Keratinocyte (primary cell): ENCODE data around the gene CACNG7. TPM values are rescaled to one million over a fixed set of nuclear protein-coding genes. Genes with fewer than 3 reads are reported as not detected.

ENCODE experiments used
- DNase-seq: peaks from one replicate; pipeline ENCODE4 v3.0.0-alpha.2; 2011; ENCODE audit warnings: low read depth, missing footprints, low spot score
- FAIRE-seq: peaks from 2 replicates; lab custom pipeline; 2011; peaks lifted over from hg19 to GRCh38; lab: Jason Lieb, UNC
- H2AFZ ChIP-seq: 2 replicates; pipeline ENCODE4 v1.6.0; 2012; ENCODE audit warnings: low read length, control low read depth, inconsistent platforms; ENCODE audit not compliant: control insufficient read depth
- H3K27ac ChIP-seq: 2 replicates; pipeline ENCODE4 v1.5.1; 2011; ENCODE audit warnings: low read length; ENCODE audit not compliant: control insufficient read depth, insufficient read depth
- H3K27me3 ChIP-seq: 3 replicates; pipeline ENCODE4 v1.6.0; 2011; ENCODE audit warnings: low read length; ENCODE audit not compliant: control insufficient read depth, insufficient read depth; ENCODE audit errors: extremely low read depth
- H3K36me3 ChIP-seq, 2 experiments: 2 replicates in 1 of 2; 3 replicates in 1 of 2; pipeline ENCODE4 v1.5.1; 2011; ENCODE audit warnings: low read length in 2 of 2, mild to moderate bottlenecking in 1 of 2; ENCODE audit not compliant: control insufficient read depth in 2 of 2, insufficient read depth in 2 of 2; ENCODE audit errors: extremely low read depth in 1 of 2
- H3K4me1 ChIP-seq: 3 replicates; pipeline ENCODE4 v1.5.1; 2011; ENCODE audit warnings: low read length; ENCODE audit not compliant: control insufficient read depth, insufficient read depth; ENCODE audit errors: extremely low read depth
- H3K4me2 ChIP-seq: 3 replicates; pipeline ENCODE4 v1.6.0; 2011; ENCODE audit warnings: low read depth, low read length; ENCODE audit not compliant: control insufficient read depth, insufficient read depth; ENCODE audit errors: extremely low read depth
- H3K4me3 ChIP-seq, 3 experiments: fragments of 200-600 bp in 1 of 3; sonication (generic) in 1 of 3; 2 replicates in 2 of 3; 3 replicates in 1 of 3; pipeline ENCODE4 v1.5.1; 2011 to 2016; ENCODE audit warnings: low read length in 3 of 3, mild to moderate bottlenecking in 3 of 3, control low read depth in 2 of 3, inconsistent platforms in 1 of 3, low read depth in 1 of 3, mixed read lengths in 1 of 3, mixed run types in 1 of 3, moderate library complexity in 1 of 3; ENCODE audit not compliant: control insufficient read depth in 2 of 3, insufficient read depth in 2 of 3; ENCODE audit errors: extremely low read depth in 1 of 3
- H3K79me2 ChIP-seq: 2 replicates; pipeline ENCODE4 v1.6.0; 2012; ENCODE audit warnings: low read length; ENCODE audit not compliant: control insufficient read depth, insufficient read depth
- H3K9ac ChIP-seq: 3 replicates; pipeline ENCODE4 v1.6.0; 2011; ENCODE audit warnings: low read length; ENCODE audit not compliant: control insufficient read depth, insufficient read depth; ENCODE audit errors: extremely low read depth
- H3K9me1 ChIP-seq: 3 replicates; pipeline ENCODE4 v1.6.0; 2011; ENCODE audit warnings: low read length; ENCODE audit not compliant: control insufficient read depth, insufficient read depth; ENCODE audit errors: extremely low read depth
- H3K9me3 ChIP-seq: 2 replicates; pipeline ENCODE4 v1.5.1; 2012; ENCODE audit warnings: low read depth, low read length; ENCODE audit not compliant: control insufficient read depth
- H4K20me1 ChIP-seq: 3 replicates; pipeline ENCODE4 v1.6.0; 2011; ENCODE audit warnings: low read length; ENCODE audit not compliant: control insufficient read depth, insufficient read depth; ENCODE audit errors: extremely low read depth
- EZH2 ChIP-seq: IDR thresholded peaks from one replicate; pipeline ENCODE4 v1.6.1; 2012; ENCODE audit warnings: inconsistent platforms, mild to moderate bottlenecking, low read length, moderate library complexity
- dilution Hi-C: fragments of 300-500 bp; cut with MboI; formaldehyde crosslinking; loops from one replicate; pipeline ENCODE4 v1.7.0; 2020; ENCODE audit warnings: low sequenced_read_pairs; ENCODE audit not compliant: extremely low pct_ligation_motif_present
- polyA plus RNA-seq, 5 experiments: library from polyadenylated mRNA; depleted of rRNA in 3 of 5; stranded (reverse) in 3 of 5; stranded (forward) in 1 of 5; unstranded in 1 of 5; fragments of >200 nt; gene quantifications; 1 replicate in 1 of 5; 2 replicates in 3 of 5; 3 replicates in 1 of 5; pipeline versions ENCODE4 v1.2.1 to v1.2.3, GENCODE V29; 2011 to 2012; ENCODE audit warnings: missing spikeins in 2 of 5, low read depth in 1 of 5, low replicate concordance in 1 of 5
- TF ChIP-seq, protein P1 (sequence below), 3 experiments: IDR thresholded peaks in 1 of 3; conservative IDR thresholded peaks in 1 of 3; optimal IDR thresholded peaks in 1 of 3; 2 replicates in 2 of 3; 3 replicates in 1 of 3; pipeline versions ENCODE3 to v1.5.1; 2011; ENCODE audit warnings: low read length in 3 of 3, mild to moderate bottlenecking in 3 of 3, moderate library complexity in 2 of 3, control low read depth in 1 of 3, inconsistent platforms in 1 of 3; ENCODE audit not compliant: insufficient read depth in 2 of 3; ENCODE audit errors: extremely low read depth in 1 of 3

The CACNG7 gene
- polyA plus RNA-seq, 1 donor (not counting 4 experiments of a cell fraction or from before 2014, with no cell fraction given) = not detected

- no peak for DNase-seq
- Histone ChIP-seq H3K79me2 (no peaks in the 10 kb centered on the region), H3K36me3 (no peaks in the 10 kb centered on the region), H3K9ac (no peak overlapping the region), H3K27ac (no peak overlapping the region), H3K4me1 (no peaks in the 10 kb centered on the region), H4K20me1 (no peaks in the 10 kb centered on the region), H3K4me2 (no peak overlapping the region), H3K9me3 (no peaks in the 10 kb centered on the region), H3K27me3 (no peaks in the 10 kb centered on the region), H2AFZ (no peak overlapping the region), H3K9me1 (no peaks in the 10 kb centered on the region), H3K4me3 (no peak overlapping the region)
- dilution Hi-C loops = no loop called here
- no peak for FAIRE-seq
- no peak for TF ChIP-seq EZH2
- TF ChIP-seq, protein P1, sequence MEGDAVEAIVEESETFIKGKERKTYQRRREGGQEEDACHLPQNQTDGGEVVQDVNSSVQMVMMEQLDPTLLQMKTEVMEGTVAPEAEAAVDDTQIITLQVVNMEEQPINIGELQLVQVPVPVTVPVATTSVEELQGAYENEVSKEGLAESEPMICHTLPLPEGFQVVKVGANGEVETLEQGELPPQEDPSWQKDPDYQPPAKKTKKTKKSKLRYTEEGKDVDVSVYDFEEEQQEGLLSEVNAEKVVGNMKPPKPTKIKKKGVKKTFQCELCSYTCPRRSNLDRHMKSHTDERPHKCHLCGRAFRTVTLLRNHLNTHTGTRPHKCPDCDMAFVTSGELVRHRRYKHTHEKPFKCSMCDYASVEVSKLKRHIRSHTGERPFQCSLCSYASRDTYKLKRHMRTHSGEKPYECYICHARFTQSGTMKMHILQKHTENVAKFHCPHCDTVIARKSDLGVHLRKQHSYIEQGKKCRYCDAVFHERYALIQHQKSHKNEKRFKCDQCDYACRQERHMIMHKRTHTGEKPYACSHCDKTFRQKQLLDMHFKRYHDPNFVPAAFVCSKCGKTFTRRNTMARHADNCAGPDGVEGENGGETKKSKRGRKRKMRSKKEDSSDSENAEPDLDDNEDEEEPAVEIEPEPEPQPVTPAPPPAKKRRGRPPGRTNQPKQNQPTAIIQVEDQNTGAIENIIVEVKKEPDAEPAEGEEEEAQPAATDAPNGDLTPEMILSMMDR (optimal IDR thresholded peaks at IDR 0.05 in 1 of 3, IDR thresholded peaks at IDR 0.05 in 1 of 3, conservative IDR thresholded peaks at IDR 0.05 in 1 of 3; ENCODE audit: extremely low read depth in 1 of 3, insufficient read depth in 2 of 3, low read length in 3 of 3) = no peak
Observed at GRCh38 chr19:53892981-53893325, 16.1 kb upstream of the CACNG7 start.

DNA sequence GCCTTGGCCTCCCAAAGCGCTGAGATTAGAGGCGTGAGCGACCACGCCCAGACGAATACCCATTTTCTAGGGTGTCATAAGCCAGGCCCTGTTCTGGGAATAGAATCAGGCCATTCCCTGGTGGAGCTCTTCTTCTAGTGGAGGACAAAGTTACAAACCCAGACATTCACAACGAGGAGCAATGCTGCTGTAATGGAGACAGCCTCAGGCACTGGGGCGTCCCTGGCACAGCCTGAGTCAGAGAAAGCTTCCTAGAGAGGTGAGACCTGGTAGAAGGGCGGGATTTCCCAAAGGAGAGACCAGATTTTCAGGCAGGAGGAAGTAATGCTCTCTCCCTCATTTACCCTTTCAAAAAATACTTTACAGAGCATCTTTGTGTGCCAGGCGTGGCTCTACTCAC, 14.4 kb upstream of the CACNG7 start:
- Histone ChIP-seq H4K20me1 (no peaks in the 10 kb centered on the region), H3K9me3 (no peaks in the 10 kb centered on the region), H3K36me3 (no peaks in the 10 kb centered on the region), H3K27me3 (no peaks in the 10 kb centered on the region), H3K9ac (no peak overlapping the region), H3K27ac (no peak overlapping the region), H3K79me2 (no peaks in the 10 kb centered on the region), H2AFZ (no peak overlapping the region), H3K4me3 (no peak overlapping the region), H3K4me1 (no peaks in the 10 kb centered on the region), H3K4me2 (no peak overlapping the region), H3K9me1 (no peaks in the 10 kb centered on the region)
- FAIRE-seq (peak; percentile 57), DNase-seq (no peak)
- dilution Hi-C loops = no loop called here
- TF ChIP-seq, protein P1 (optimal IDR thresholded peaks at IDR 0.05 in 1 of 3, IDR thresholded peaks at IDR 0.05 in 1 of 3, conservative IDR thresholded peaks at IDR 0.05 in 1 of 3; ENCODE audit: extremely low read depth in 1 of 3, insufficient read depth in 2 of 3, low read length in 3 of 3) = no peak
- TF ChIP-seq EZH2 = no peak
